T1000 (cell line): ENCODE measurements around the gene ME2.
"Not testable (repeated sequence)": the region's sequence is repeated elsewhere in the genome, so short reads cannot be mapped to it uniquely, and the experiment has no call there.

Experiments used
- DNase-seq: peaks from one replicate; lab custom pipeline; 2025; ENCODE audit warnings: mixed read lengths; lab: John Stamatoyannopoulos, UW

ME2 gene

DNA sequence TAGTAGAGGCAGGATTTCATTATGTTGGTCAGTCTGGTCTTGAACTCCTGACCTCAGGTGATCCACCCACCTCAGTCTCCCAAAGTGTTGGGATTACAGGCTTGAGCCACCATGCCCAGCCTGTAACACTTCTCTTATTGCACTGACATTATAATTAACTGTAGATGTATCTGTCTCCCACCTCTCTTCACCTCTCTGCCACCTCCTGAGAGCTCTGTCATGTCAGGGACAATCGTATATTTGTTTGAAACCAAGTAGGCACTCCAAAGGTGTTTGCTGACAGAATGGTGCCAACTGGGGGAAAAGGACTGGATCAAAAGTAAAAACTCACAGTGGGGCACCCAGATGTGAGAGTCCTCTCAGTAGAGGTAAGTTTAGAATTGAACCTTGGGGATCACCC is 17.3 kb upstream of the ME2 start:
- DNase-seq = no peak

DNA sequence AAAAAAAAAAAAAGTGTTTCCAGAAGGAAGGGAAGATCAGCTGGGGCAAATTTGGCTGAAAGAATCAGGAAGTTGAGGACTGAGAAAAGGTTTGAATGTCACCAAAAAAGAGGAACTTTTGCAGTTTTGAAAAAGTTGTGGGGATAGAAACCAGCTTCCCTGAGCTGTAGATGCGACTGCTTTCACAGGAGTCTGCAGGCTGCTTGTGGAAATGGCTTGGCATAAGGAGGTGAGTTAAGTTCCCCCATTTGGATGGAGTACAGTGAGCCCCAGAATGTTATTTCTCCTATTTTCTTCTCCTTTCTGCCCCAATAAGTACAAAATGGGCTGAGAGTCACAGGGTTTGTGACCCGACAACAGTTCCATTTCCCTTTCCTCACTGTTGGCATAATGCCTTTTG is 16.5 kb upstream of the ME2 start:
- no peak for DNase-seq

DNA sequence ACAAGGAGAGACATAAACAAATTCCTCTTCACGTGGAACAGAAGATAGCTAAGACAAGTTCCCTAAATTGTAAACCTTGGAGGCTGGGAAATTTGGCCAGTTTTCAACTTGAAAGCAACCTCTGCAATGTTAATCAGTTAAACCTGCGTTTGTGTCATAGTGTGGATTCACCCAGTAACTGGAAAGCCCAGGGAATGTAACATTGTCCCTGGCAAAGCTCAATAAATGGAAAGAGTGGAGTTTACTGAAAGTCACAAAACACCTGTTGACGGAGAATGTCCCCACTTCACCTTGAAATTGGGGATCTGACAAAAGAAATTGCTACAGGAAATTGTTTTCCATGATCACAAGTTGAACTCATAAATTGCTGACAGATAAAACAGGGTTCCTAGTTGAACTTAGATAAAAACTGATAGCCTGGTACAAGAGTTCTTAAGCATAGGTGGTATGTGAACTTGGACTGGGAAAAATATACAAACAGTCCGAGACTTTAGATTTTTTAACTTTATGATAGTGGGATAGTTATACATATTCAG is 15.0 kb upstream of the ME2 start:
- no peak for DNase-seq

DNA sequence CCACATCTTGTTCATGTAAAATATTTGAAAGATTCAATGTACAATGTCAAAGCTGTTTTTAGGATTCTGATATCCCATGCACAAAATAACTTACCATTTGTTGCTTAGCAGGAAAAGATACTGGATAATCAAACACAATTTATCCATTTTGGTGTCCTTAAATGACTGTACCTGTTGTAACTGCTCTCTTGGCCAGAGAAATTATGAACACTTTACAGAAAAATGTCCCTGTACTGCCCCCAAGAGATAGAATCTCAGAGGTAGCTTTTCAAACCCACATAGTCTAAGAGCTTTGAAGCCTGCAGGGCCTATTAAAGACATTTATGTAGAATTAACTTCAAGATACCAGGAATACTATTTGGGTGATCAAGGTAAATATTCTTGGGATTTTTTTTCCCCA is 12.2 kb upstream of the ME2 start:
- DNase-seq = no peak

DNA sequence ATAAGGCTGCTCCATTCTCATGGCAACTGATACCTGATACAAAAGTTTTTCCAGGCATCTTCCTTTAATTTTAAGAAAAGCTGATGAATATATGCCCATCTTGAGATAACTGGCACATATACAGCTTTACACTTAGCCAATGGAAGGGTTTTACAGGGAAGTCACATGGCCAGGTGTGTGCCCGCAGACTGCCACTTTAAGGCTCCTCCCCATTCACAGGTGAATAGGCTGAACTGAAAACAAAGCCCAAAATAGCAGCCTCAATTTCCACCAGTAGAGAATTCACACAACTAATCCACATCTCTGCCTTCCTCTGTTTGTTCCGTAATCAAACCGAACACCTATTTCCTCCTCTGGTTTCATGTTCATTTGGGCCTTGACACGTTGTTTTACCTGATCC is 9.8 kb upstream of the ME2 start:
- no peak for DNase-seq

DNA sequence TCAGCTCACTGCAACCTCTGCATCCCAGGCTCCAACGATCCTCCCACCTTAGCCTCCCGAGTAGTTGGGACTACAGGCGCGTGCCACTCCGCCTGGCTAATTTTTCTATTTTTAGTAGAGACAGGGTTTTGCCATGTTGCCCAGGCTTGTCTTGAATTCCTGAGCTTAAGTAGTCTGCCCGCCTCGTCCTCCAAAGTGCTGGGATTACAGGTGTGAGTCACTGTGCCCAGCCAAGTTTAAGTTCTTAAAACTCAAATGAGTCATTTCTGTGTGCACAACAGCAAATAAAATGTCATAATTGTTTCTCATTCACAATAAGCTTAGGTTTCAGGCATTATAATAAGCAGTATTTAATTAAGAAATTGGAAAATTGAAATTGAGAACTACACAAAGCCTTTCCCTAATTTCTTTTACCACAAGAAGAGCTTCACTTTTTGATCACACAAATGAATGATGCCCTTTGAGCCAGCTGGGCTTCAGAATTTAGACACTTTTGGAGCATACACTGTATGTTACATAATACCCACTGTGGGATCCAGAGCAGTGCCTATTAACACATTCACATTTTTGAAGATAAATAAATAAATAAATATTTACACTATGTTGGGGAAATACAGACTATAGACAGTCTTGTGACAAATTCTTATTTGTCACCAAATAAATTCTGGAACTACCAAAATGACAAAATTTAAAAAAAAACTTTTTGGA is 8.6 kb upstream of the ME2 start:
- peak; percentile 39 for DNase-seq

DNA sequence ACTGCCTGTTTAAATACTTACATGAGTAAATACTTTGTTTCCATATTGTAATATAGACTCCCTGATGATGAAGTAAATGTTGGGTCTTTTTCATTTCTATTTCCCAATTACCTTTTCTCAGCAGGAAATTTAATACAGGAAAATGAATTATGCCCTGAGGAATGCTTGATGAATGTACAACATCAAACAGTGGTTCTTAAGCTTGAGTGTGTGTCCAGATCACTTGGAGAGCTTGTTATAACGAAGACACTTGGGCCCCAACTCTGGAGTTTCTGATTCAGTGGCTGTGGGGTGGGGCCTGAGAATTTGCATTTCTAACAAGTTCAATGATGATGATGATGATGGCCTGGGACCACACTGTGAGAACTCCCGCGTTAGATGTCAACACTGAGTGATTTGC is 7.1 kb upstream of the ME2 start:
- DNase-seq = no peak

DNA sequence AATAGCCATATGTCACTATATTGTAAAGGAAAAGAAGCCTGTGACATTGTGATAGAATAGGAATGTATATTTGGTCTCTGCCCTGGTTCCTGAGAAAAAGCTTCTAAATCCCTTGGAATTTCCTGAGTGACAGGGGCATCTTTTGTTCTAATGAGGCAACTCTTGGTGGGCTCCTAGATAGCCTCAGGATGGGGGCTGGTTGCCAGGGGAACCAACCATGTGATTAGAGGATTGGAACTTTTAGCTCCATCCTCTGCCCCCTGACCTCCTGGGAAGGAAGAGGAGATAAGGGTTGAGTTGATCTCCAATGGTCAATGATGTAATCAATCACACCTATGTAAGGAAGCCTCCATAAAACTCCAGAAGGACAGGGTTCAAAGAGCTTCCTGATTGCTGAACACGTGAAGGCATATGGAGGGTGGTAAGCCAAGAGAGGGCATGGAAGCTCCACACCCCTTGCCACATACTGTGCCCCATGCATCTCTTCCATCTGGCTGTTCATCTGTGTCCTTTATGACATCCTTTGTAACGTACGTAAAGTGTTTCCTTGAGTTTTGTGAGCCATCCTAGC is 2.9 kb upstream of the ME2 start:
- no peak for DNase-seq

DNA sequence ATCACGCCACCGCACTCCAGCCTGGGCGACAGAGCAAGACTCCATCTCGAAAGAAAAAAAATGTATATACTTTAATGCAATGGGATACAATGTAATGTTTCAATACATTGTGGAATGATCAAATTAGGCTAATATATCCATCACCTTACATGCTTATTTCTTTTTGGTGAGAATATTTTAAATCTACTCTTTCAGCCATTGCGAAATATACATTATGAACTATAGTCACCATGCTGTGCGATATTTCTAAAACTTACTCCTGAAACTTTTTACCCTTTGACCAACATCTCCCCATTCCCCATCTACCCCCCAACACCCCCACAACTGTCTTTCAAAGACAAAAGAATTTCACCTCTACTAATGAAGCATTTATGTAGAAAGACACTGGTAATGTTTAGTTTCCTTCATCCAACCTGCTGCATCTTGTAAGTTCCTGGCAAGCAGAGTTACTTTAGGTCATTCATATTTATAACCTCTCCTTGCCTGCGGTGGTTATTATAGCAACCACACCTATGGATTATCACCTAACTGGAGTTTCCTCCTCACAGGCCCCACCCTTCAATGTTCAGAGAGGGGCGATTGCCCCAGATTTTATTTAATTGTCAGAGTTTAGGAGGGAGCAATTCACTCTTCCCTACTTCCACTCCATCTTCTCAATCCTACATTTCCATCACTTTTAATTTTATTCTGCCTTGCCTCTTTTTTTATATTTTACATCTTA is 1.2 kb upstream of the ME2 start:
- no peak for DNase-seq

DNA sequence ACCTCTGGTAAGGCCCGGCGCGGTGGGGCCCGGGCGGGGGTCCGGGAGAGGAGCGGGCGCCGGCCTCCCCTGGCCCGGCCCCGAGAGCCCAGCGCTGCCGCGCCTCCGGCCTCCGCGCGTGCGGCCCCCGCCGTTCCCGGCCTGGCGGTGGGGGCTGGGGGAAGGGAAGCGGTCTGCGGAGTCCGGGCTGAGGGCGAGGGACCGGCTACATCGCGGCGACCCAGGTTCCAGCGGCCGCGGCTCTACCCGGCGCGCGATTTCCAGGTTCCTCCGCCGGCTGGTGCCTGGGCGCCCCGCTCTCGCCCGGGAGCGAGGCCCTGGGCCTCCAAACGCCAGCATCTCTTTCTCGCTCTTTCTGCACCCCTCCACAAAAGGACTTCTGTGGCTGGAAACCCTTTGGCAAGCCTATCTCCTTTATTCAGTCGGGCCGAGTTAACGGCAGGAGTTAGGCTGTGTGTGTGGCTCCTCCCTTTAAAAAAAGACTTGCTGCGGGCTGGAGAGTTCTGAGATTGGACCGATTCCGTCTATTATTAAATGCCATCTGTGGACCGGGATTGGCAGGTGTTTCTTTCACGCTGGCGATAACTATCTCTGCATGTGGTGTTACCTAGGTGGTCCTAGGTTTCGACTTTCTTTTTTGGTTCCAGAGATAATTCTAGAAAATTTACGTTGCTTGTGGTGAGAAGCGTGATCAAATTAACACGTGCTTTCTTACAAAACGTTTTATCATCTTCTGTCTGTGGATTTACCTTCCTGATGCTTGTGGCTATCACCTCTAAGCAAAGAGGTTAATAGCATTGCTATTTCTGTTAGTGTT is 592 bp downstream of the ME2 start:
- no peak for DNase-seq

DNA sequence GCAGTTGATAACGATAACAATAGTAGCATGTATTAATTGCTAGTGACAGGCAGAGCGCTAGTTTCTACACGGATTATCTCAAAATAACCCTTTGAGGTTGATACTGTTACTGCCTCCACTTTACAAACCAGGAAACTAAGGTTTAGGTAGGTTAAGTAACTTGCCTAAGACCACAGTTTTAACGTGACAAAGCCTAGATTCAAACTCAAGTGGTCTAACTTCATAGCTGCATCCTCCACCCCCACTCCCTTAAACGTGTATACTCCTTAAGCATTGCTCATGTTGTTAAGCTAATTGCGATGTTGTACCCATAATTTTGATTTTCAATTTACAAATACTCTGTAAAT is 1.2 kb downstream of the ME2 start:
- no peak for DNase-seq

DNA sequence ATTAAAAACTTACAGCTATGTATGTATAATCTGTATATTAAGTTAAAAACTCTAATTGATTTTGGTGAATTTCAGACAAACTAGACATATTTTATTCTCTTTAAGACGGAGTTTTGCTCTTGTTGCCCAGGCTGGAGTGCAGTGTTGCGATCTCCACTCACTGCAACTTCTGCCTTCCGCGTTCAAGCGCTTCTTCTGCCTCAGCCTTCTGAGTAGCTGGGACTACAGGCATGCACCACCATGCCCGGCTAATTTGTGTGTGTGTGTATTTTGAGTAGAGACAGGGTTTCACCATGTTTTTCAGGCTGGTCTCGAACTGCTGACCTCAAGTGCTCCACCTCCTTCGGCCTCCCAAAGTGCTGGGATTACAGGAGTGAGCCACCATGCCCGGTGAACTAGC is 2.0 kb downstream of the ME2 start:
- DNase-seq = not testable (repeated sequence)

DNA sequence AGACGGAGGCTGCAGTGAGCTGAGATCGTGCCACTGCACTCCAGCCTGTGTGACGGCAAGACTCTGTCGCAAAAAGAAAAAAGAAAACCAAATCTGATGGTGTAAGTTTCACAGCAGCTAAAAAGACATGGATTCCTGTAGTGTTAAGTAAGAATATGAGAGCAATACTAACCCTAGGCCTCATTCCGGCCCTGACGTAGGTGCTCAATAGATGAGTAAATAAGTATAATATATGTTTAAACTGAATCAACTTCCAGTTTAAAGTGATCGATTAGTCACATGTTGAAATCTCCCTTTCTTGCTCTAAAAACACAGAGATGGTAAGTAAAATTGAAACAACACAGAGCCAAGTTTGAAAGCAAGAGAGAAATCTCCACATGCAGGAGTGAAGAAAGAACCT is 8.0 kb downstream of the ME2 start:
- no peak for DNase-seq

DNA sequence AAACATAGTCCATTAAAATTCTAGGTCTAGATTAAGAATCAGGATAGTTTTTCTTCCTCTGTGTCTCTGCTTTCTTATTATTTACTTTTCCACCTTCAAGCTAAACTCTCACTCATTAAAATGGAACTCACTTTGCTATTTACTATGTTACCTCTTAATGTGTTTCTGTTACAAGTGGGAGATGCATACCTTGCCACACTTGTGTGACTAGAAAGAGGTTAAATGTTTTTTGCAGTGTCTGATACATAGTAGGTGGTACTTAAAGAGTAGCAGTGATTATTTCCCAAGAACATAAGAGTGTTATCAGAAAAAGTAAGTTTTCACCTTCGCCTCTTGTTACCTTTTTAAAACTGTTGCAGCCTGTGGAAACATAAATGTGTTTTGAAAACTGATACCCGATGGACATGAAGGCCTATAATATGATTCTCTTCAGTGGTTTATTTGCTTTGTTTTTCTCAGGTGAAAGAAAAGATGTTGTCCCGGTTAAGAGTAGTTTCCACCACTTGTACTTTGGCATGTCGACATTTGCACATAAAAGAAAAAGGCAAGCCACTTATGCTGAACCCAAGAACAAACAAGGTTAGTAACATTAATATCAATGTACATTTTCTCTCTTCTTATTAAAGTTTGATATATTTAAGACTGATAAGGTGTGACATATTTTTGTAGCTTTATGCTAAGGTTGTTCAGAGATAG is 16.6 kb downstream of the ME2 start:
- DNase-seq = no peak

DNA sequence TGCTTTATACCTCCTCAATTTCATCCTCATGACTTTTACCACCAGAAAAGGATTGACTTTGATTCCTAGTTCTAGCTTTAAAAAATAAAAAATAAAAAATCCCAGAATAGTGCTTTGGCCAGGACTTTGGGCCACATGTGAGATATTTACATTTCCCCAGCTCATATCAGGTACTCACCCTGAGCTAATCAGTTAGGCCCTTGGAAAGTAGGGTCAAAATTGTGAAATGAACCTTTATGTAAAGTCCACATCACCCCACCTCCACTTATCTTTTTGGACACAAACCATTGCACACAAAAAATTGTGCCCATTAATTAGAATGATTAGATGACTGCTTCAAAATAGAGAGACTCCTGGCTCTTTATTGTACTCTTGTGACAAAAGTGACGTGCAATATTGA is 17.2 kb downstream of the ME2 start:
- DNase-seq = no peak

DNA sequence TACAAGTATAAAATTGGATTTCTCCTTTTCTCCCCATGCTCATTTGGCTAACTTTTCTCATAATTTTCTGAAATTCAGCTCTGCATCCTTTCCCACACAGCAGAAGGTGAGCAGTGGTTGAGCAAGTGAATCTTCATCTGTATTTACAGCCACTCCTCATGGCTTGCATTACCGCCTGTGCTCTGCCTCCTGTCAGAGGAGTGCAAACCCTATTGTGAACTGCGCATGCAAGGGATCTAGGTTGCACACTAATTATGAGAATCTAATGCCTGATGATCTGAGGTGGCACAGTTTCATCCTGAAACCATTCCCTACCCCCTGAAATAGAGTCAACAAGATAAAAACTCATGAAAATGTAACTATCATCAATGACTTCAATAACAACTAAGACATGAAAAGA is 20.0 kb downstream of the ME2 start:
- no peak for DNase-seq

DNA sequence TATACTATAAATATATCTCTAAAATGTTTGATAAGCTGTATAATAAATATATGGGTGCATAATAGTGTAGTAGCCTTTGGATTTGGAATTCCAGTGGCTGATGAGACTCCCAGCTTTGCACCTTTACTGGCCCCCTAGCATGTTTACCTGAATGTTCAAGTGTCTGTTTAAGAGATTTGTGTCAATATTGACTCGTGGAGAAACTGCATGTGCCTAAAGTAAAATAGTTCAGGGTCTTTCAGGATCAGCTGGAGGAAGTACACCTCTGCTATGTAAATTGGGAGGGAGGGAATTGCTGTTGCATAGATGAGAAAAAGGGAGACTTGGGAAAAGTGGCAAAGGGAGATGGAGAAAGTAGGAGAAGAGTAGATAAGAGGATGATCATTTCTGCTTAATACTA is 23.9 kb downstream of the ME2 start:
- no peak for DNase-seq

DNA sequence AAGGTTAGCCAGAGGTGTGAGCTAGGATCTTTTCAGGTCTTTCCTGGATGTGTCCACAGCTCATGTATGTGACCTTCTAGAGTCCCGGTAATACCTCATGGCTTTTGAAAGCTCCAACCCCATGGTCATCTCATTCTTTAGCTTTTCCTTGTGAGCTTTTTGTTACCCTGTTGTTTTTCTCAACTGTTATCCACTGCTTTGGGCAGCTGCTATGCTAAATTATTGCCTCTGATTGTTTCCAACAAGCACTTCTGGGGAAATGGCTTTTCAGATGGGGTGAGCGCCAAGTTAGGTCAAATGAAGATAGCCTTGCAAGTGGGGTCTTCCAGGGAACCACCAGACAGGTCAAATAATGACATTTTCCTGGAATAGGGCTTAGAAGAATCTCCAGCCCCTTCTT is 27.9 kb downstream of the ME2 start:
- no peak for DNase-seq

DNA sequence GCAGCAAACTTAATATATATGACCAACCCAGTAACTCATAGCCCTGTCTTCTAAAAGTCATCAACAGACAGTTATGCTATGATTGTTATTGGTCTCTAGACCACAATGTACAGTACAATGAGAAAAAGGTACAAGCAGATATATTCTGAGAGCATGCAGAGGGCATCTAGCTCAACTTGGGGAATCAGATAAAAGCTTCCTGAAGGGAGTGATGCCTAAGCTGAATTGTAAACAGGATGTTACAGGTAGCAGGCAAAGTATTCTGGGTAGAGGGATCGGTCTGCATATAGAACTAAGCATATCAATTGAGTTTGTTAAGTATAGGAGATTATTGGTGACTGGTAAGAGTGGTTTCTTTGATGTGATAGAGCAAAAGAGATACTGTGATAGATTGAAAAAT is 30.3 kb downstream of the ME2 start:
- no peak for DNase-seq

DNA sequence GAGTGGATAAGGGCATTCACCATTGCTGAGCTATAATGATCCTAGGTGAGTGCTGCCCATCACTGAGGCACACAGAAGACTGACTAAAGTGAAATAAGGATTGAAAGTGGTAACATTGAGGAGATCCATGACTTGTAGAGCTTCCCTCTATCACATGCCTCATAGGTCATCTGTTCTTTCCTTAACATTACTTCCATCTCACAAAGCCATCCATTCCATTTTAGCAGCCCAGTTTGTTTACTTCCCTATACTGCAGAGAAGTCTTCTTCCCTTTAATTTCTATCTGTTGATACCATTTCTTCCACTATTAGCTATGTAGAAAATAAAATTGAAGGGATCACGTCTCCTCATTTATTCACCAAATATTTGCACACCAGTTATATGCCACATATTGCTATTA is 32.1 kb downstream of the ME2 start:
- DNase-seq = no peak

DNA sequence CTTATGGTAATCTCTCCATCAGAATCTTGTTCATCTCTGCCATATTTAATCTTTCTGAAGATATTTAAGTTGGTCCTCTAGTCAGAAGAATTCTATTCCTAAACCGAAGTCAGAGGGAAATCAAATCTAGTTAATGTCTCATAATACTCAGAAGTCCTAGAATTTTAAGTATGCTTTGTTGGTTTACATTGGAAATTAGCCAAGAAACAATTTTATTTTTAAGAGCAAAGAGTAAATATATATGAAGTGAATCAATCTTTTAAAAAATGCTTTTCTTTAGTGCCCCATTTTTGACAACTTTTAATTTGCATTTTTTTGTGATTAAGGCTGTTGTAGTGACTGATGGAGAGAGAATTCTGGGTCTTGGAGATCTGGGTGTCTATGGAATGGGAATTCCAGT is 38.1 kb downstream of the ME2 start:
- DNase-seq = no peak

DNA sequence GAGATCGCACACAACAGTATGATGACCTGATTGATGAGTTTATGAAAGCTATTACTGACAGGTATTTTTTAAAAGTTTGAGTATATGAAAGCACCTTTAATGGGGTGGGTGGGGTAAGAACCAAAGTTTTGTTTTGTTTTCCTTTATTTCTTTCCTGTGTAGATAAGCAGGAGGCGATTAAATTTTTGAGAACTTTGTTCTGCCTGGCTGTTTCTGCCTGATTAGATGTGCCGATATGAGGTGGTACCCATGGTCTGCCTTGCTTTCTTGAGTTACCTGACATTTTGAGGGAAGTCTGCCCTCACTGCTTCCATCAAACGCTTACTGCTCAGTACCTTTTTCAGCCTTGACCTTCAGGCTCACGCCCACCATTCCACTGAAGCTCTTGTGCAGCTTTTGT is 39.2 kb downstream of the ME2 start:
- no peak for DNase-seq
